CD4-positive, CD25-positive, alpha-beta regulatory T cell (primary cell): Measurements from ENCODE around the gene DHX36. TPM values are rescaled to one million over a fixed set of nuclear protein-coding genes. Genes with fewer than 3 reads are reported as not detected.

Source experiments
- ATAC-seq, 2 donors: fragments of 150-1000 bp; cut with Tn5 transposase; one replicate each; pipeline ENCODE4 v1.10.0; 2021; ENCODE audit warnings: low read depth in 2 of 2, moderate number of reproducible peaks in 2 of 2, moderate library complexity in 1 of 2
- DNase-seq, 3 donors: peaks; one replicate each; pipeline versions ENCODE4 v3.0.0 to v3.0.0-alpha.2; 2012 to 2022; ENCODE audit warnings: mixed read lengths in 1 of 3
- H3K27ac ChIP-seq: one replicate; pipeline ENCODE4 v1.7.0; 2013; ENCODE audit warnings: mild to moderate bottlenecking, low read length; ENCODE audit not compliant: insufficient read depth, poor library complexity, severe bottlenecking
- H3K27me3 ChIP-seq: one replicate; pipeline ENCODE4 v1.7.0; 2013; ENCODE audit warnings: low read length; ENCODE audit not compliant: control insufficient read depth, insufficient read depth
- H3K36me3 ChIP-seq: one replicate; pipeline ENCODE4 v1.7.0; 2013; ENCODE audit warnings: mild to moderate bottlenecking, low read length, moderate library complexity; ENCODE audit not compliant: control insufficient read depth, insufficient read depth
- H3K4me1 ChIP-seq: 2 replicates; pipeline ENCODE4 v1.7.0; 2013; ENCODE audit warnings: mild to moderate bottlenecking, low read length; ENCODE audit not compliant: insufficient read depth, control insufficient read depth, poor library complexity, severe bottlenecking
- H3K4me3 ChIP-seq: one replicate; pipeline ENCODE4 v1.7.0; 2013; ENCODE audit warnings: low read depth, mild to moderate bottlenecking, low read length, moderate library complexity
- H3K9me3 ChIP-seq, 2 experiments: 1 replicate in 1 of 2; 2 replicates in 1 of 2; pipeline ENCODE4 v1.7.0; 2013; ENCODE audit warnings: low read length in 2 of 2, mild to moderate bottlenecking in 1 of 2, moderate library complexity in 1 of 2; ENCODE audit not compliant: control insufficient read depth in 2 of 2
- H3K27ac Mint-ChIP-seq, 3 donors: one replicate each; pipeline ENCODE4 v1.8.0; 2020 to 2022; ENCODE audit warnings: mild to moderate bottlenecking in 3 of 3, mixed read lengths in 3 of 3, moderate library complexity in 2 of 3
- H3K27me3 Mint-ChIP-seq: one replicate; pipeline ENCODE4 v1.8.0; 2022; ENCODE audit warnings: mild to moderate bottlenecking, mixed read lengths
- H3K36me3 Mint-ChIP-seq: one replicate; pipeline ENCODE4 v1.8.0; 2020; ENCODE audit warnings: mixed read lengths
- H3K4me1 Mint-ChIP-seq, 4 donors: one replicate each; pipeline ENCODE4 v1.8.0; 2020 to 2022; ENCODE audit warnings: mixed read lengths in 4 of 4, mild to moderate bottlenecking in 1 of 4
- H3K4me3 Mint-ChIP-seq, 4 donors: one replicate each; pipeline ENCODE4 v1.8.0; 2020 to 2022; ENCODE audit warnings: mild to moderate bottlenecking in 4 of 4, mixed read lengths in 4 of 4, moderate library complexity in 3 of 4
- H3K9me3 Mint-ChIP-seq, 7 donors: one replicate each; pipeline ENCODE4 v1.8.0; 2020 to 2022; ENCODE audit warnings: mixed read lengths in 7 of 7, mild to moderate bottlenecking in 3 of 7, moderate library complexity in 2 of 7
- polyA plus RNA-seq, 4 donors: library from polyadenylated mRNA; unstranded; fragments of 300-500 nt; fragmentation: Illumina TruSeq; gene quantifications; one replicate each; pipeline ENCODE4 v1.2.3, GENCODE V29; 2021
- total RNA-seq: library from RNA; stranded (reverse); gene quantifications from one replicate; pipeline ENCODE4 v1.2.3, GENCODE V29; 2022

The DHX36 gene
- total and polyA plus RNA-seq, 5 donors from 2014 or later: 11.6 to 121 (median 20.0) TPM

DNA sequence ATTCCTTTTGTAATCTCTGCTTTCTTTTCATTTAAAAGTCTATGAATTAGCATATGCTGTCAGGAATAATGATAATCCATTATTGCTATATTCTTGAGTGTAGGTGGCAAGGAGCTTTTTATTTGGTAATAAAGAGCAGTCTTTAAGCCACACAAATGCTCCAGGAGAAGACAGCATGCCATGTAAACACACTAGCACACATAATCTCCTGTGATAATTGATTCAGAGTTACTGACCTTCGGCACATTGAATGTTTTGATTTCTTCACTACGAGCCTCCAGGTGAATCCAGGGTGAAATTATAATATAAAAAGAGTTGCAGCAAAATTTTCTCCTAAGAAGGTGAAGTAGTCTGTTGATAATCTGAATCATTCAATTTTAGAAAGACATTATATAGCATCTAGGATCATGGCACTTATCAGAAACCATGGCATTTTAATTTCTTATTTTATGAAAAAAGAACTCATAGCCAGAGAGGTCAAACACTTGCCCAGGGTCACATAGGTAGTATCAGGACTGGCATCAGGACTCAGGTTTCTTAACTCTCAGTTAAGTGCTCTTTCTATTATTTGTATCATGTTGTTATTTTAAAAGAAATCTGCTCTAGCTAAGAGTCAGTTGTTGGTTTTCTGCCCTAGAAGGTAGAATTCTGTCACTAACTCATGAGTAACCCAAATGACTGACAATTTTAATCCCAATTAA lies 21.3 kb upstream of the DHX36 start:
- ATAC-seq: no peak
- no peak for DNase-seq
- Mint-ChIP-seq H3K27ac (no peak overlapping the region), H3K9me3 (peaks cover 0 to 2% (median 0%) of the 10 kb centered on the region in 7 donors), H3K4me3 (no peak overlapping the region), H3K4me1 (no peaks in the 10 kb centered on the region), H3K36me3 (no peaks in the 10 kb centered on the region), H3K27me3 (peaks cover 48% of the 10 kb centered on the region)
- Histone ChIP-seq H3K36me3 (no peaks in the 10 kb centered on the region), H3K9me3 (no peaks in the 10 kb centered on the region), H3K4me1 (no peaks in the 10 kb centered on the region), H3K4me3 (no peak overlapping the region), H3K27me3 (peaks cover 1% of the 10 kb centered on the region), H3K27ac (no peak overlapping the region)

DNA sequence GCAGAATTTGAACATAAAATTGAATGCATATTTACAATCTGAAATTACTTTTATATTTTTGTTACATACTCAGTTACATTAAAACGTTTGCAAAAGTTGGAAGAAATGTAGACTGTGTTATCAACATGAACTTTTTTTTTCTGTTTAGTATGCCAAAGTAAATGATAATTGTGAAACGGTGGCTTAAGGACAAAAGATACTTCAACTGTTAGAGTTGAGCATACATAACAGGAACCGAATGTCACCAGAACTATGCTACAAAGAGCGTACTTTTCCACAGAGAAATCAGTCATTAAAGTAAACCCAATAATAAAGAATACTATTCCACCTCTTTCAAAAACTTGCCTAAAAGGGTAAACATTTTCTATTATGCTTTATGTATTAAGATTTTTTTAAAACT lies 14.3 kb upstream of the DHX36 start:
- Mint-ChIP-seq H3K36me3 (no peaks in the 10 kb centered on the region), H3K4me1 (no peaks in the 10 kb centered on the region), H3K4me3 (no peak overlapping the region), H3K9me3 (peaks cover 0 to 2% (median 0%) of the 10 kb centered on the region in 7 donors), H3K27me3 (peaks cover 45% of the 10 kb centered on the region), H3K27ac (no peak overlapping the region)
- Histone ChIP-seq H3K27ac (no peak overlapping the region), H3K4me3 (no peak overlapping the region), H3K27me3 (peaks cover 6% of the 10 kb centered on the region), H3K9me3 (no peaks in the 10 kb centered on the region), H3K36me3 (no peaks in the 10 kb centered on the region), H3K4me1 (no peaks in the 10 kb centered on the region)
- no peak for ATAC-seq
- no peak for DNase-seq

DNA sequence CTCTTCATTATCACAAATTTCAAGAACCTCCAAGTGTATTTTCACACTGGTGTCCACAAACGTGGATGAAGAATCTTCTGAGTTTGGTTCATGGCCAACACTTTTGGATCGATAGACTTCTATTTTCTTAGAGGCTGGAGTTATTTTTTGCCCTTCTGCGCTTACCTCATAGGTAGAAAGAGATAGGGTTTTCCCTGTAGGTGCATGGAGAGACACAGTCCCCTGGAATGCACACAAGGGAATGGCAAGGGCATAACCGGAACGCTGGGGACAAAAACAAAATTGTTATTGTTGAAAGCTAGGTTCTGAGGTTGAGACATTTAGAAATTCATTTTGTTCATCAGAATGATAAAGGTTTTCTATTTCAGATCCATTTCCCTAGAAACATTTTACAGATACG lies 13.7 kb upstream of the DHX36 start:
- Histone ChIP-seq H3K4me1 (no peaks in the 10 kb centered on the region), H3K9me3 (no peaks in the 10 kb centered on the region), H3K4me3 (no peak overlapping the region), H3K27ac (no peak overlapping the region), H3K36me3 (no peaks in the 10 kb centered on the region), H3K27me3 (peaks cover 8% of the 10 kb centered on the region)
- Mint-ChIP-seq H3K9me3 (peaks cover 0 to 2% (median 0%) of the 10 kb centered on the region in 7 donors), H3K4me3 (no peak overlapping the region), H3K36me3 (no peaks in the 10 kb centered on the region), H3K27me3 (peaks cover 41% of the 10 kb centered on the region), H3K27ac (no peak overlapping the region), H3K4me1 (no peaks in the 10 kb centered on the region)
- ATAC-seq (no peak), DNase-seq (no peak)

DNA sequence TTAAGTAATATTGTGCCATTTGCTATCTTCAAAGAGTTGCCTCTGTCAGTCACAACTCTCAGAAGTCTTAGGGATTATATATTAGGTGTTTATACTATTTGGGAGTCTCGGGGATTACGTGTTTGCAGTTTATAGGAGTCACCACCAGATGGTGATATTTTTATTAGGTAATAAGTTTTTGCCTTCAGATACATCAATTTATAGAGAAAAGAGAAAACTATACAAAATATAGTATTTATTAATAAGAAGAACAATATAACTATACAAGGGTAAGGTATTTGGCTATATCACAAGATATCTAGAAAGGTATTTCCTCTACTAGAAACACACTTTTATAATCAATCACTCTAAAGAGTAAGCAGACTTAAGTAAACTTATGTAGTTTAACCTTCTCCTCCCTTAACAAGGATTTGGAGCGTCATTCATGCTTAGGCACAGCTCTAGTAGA lies 10.7 kb upstream of the DHX36 start:
- H3K4me1 Mint-ChIP-seq: no peaks in the 10 kb centered on the region
- H3K36me3 Mint-ChIP-seq: no peaks in the 10 kb centered on the region
- H3K27ac Mint-ChIP-seq: no peak overlapping the region
- no peak overlapping the region for H3K4me3 Mint-ChIP-seq
- H3K27me3 ChIP-seq: peaks cover 9% of the 10 kb centered on the region
- H3K9me3 ChIP-seq: no peaks in the 10 kb centered on the region
- peaks cover 36% of the 10 kb centered on the region for H3K27me3 Mint-ChIP-seq
- no peaks in the 10 kb centered on the region for H3K4me1 ChIP-seq
- no peak overlapping the region for H3K27ac ChIP-seq
- H3K4me3 ChIP-seq: no peak overlapping the region
- ATAC-seq (no peak), DNase-seq (peak in 2 of 3 donors; percentile 26 to 49)
- no peaks in the 10 kb centered on the region for H3K36me3 ChIP-seq
- H3K9me3 Mint-ChIP-seq: no peaks in the 10 kb centered on the region

DNA sequence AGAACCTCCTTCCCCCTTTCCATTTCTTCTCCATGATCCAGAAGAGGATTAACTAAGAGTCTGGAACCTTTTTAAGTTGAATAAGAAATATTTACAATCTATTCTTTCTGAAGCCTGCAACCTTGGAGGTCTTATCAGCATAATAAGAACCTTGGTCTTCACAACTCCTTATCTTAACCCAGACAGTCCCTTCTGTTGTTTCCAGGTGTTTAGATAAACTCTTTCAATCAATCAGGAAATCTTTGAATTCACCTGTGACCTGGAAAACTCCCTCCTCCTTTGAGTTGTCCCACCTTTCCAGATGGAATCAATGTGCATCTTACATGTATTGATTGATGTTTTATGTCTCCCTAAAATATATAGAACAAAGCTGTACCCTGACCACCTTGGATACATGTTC lies 3.6 kb upstream of the DHX36 start:
- peaks cover 12% of the 10 kb centered on the region for H3K4me1 ChIP-seq
- H3K9me3 Mint-ChIP-seq: no peaks in the 10 kb centered on the region
- no peak overlapping the region for H3K4me3 ChIP-seq
- H3K27me3 Mint-ChIP-seq: peaks cover 38% of the 10 kb centered on the region
- no peak for ATAC-seq
- no peak overlapping the region for H3K4me3 Mint-ChIP-seq
- peaks cover 3 to 18% (median 9%) of the 10 kb centered on the region in 4 donors for H3K4me1 Mint-ChIP-seq
- no peaks in the 10 kb centered on the region for H3K36me3 Mint-ChIP-seq
- H3K36me3 ChIP-seq: no peaks in the 10 kb centered on the region
- no peak overlapping the region for H3K27ac ChIP-seq
- H3K27ac Mint-ChIP-seq: no peak overlapping the region
- peaks cover 2% of the 10 kb centered on the region for H3K27me3 ChIP-seq
- DNase-seq: no peak
- no peaks in the 10 kb centered on the region for H3K9me3 ChIP-seq

DNA sequence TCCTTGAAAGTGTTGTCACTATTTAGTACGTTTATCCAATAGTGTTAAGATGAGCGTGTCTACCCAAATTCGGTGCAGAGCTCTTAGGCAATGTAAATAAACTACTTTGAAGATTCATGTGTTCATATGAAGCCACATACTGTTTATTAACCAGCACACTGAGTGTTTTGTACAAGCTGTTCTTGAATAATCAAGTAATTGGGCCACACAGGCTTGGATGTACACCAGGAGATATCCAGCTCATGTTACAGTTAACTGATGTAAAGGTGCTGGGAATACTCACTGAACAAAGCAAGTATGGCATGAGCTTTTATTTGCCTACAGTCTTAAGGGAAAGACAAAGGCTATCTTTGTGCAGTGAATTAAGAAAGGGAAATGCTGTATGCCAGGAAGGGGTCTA lies 632 bp upstream of the DHX36 start:
- Histone ChIP-seq H3K36me3 (no peaks in the 10 kb centered on the region), H3K4me3 (peak overlapping the region; percentile 94), H3K4me1 (peaks cover 40% of the 10 kb centered on the region), H3K9me3 (no peaks in the 10 kb centered on the region), H3K27me3 (no peaks in the 10 kb centered on the region), H3K27ac (peak overlapping the region; percentile 99)
- peaks cover 12 to 29% (median 18%) of the 10 kb centered on the region in 4 donors for H3K4me1 Mint-ChIP-seq
- peak overlapping the region in 2 of 3 donors; percentile 98 to 99 for H3K27ac Mint-ChIP-seq
- H3K27me3 Mint-ChIP-seq: peaks cover 26% of the 10 kb centered on the region
- ATAC-seq (no peak), DNase-seq (no peak)
- no peaks in the 10 kb centered on the region for H3K9me3 Mint-ChIP-seq
- H3K4me3 Mint-ChIP-seq: peak overlapping the region in 2 of 4 donors; percentile 97 to 98
- peaks cover 8% of the 10 kb centered on the region for H3K36me3 Mint-ChIP-seq

DNA sequence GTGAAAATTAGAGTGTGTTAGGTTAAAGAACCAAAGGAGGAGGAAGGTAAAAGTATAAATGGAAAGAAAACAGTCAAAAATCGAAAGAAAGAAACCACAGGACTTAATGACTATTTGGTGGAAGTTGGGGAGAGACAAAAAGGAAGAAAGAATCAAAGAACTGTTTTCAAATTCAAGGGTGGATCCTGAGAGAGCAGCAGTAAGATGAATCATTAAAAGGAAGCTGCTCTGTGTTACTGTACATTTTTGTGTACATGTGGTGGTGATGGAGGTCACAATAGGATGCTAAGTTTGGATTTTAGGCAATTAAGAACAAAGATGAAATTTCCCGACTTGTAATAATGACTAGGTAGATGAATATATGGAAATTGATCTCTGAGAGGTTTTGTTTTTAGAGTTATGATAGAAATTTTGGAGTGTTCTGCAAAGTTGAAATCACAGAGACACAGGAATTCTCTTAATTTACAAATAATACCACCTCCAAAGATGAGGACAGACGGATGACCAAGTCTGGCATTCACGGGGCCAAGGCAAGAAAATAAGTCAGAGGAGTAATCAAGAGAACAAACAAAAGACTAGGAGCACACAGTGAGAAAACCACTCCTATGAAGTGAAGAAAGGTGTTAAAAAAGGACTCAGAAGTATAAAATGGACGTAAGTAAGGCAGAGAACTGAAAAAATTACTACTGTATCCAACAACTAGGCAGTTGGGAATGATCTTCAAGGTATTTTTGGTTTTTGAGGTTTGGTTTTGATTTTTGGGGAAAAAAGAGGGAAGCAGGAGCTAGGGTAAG lies 7.1 kb downstream of the DHX36 start:
- DNase-seq: peak in 1 of 3 donors; percentile 31
- H3K4me3 Mint-ChIP-seq: peak overlapping the region; percentile 12 to 74 (median 67)

More for the DNA sequence above, 7.1 kb downstream of the DHX36 start:
- H3K27ac ChIP-seq: no peak overlapping the region
- no peaks in the 10 kb centered on the region for H3K9me3 Mint-ChIP-seq
- no peak for ATAC-seq
- peaks cover 4 to 46% (median 23%) of the 10 kb centered on the region in 4 donors for H3K4me1 Mint-ChIP-seq
- H3K27ac Mint-ChIP-seq: peak overlapping the region in 2 of 3 donors; percentile 15 to 39
- H3K36me3 Mint-ChIP-seq: peaks cover 34% of the 10 kb centered on the region
- peak overlapping the region; percentile 100 for H3K4me3 ChIP-seq
- H3K36me3 ChIP-seq: peaks cover 37% of the 10 kb centered on the region
- no peaks in the 10 kb centered on the region for H3K27me3 Mint-ChIP-seq
- H3K9me3 ChIP-seq: no peaks in the 10 kb centered on the region
- H3K4me1 ChIP-seq: peaks cover 52% of the 10 kb centered on the region
- H3K27me3 ChIP-seq: no peaks in the 10 kb centered on the region
